ENCODE measurements around the gene ANK2.

Gene ANK2

GRCh38 chr4:113051361-113051760 is 1.9 kb downstream of the ANK2 start:
- no peak for DNase-seq
- H4K5ac ChIP-seq (ENCODE audit: low read length) = no peak overlapping the region
- no peak overlapping the region for H3K56ac ChIP-seq (ENCODE audit: low read length)
- no peaks in the 10 kb centered on the region for H3K27me3 ChIP-seq (ENCODE audit: insufficient read depth, low read length, poor library complexity)
- H4K8ac ChIP-seq (ENCODE audit: low read depth, low read length) = no peak overlapping the region
- no peak overlapping the region for H2AK5ac ChIP-seq (ENCODE audit: low read length)
- H3K4me3 ChIP-seq (ENCODE audit: low read length) = no peak overlapping the region
- WGBS (ENCODE audit: extremely low coverage, insufficient coverage, low lambda C conversion rate) = no CpG with 5 or more reads among the region's 2 CpGs
- no peak overlapping the region for H3K4me2 ChIP-seq (ENCODE audit: low read length)
- H3K79me1 ChIP-seq (ENCODE audit: low read length) = no peaks in the 10 kb centered on the region
- H2BK120ac ChIP-seq (ENCODE audit: low read depth, low read length) = no peak overlapping the region
- no peaks in the 10 kb centered on the region for H3K4me1 ChIP-seq (ENCODE audit: control insufficient read depth, low read depth, low read length)
- no peaks in the 10 kb centered on the region for H3K79me2 ChIP-seq (ENCODE audit: control insufficient read depth, insufficient read depth, low read length)
- no peak overlapping the region for H3K27ac ChIP-seq (ENCODE audit: low read depth, low read length)
- H3K18ac ChIP-seq (ENCODE audit: low read length) = no peak overlapping the region
- H3K36me3 ChIP-seq (ENCODE audit: control insufficient read depth, insufficient read depth, low read length) = no peaks in the 10 kb centered on the region
- no peak overlapping the region for H3K9ac ChIP-seq (ENCODE audit: low read length)
- H3K4ac ChIP-seq (ENCODE audit: low read depth, low read length) = no peak overlapping the region
- H3K23ac ChIP-seq (ENCODE audit: low read length) = no peak overlapping the region
- no peak overlapping the region for H2BK5ac ChIP-seq (ENCODE audit: low read length)
- no peak overlapping the region for H2BK15ac ChIP-seq (replicated peaks; ENCODE audit: low read depth)

- Histone ChIP-seq H2BK120ac (ENCODE audit: low read depth, low read length) (no peak overlapping the region), H3K4me2 (ENCODE audit: low read length) (no peak overlapping the region), H3K27me3 (ENCODE audit: insufficient read depth, low read length, poor library complexity) (no peaks in the 10 kb centered on the region), H4K8ac (ENCODE audit: low read depth, low read length) (no peak overlapping the region), H3K23ac (ENCODE audit: low read length) (no peak overlapping the region), H3K79me2 (ENCODE audit: control insufficient read depth, insufficient read depth, low read length) (no peaks in the 10 kb centered on the region), H3K4me3 (ENCODE audit: low read length) (no peak overlapping the region), H2AK5ac (ENCODE audit: low read length) (no peak overlapping the region), H3K56ac (ENCODE audit: low read length) (no peak overlapping the region), H4K5ac (ENCODE audit: low read length) (no peak overlapping the region), H3K18ac (ENCODE audit: low read length) (no peak overlapping the region), H2BK15ac (replicated peaks; ENCODE audit: low read depth) (no peak overlapping the region), H3K9ac (ENCODE audit: low read length) (no peak overlapping the region), H3K4ac (ENCODE audit: low read depth, low read length) (no peak overlapping the region), H3K27ac (ENCODE audit: low read depth, low read length) (no peak overlapping the region), H2BK5ac (ENCODE audit: low read length) (no peak overlapping the region), H3K4me1 (ENCODE audit: control insufficient read depth, low read depth, low read length) (no peaks in the 10 kb centered on the region), H3K79me1 (ENCODE audit: low read length) (no peaks in the 10 kb centered on the region), H3K36me3 (ENCODE audit: control insufficient read depth, insufficient read depth, low read length) (no peaks in the 10 kb centered on the region)
- WGBS (ENCODE audit: extremely low coverage, insufficient coverage, low lambda C conversion rate) = no CpG with 5 or more reads among the region's 9 CpGs
- DNase-seq = no peak
These were observed 3.0 kb downstream of the ANK2 start for GRCh38 chr4:113052379-113052951.

GRCh38 chr4:113053883-113054282 is 4.4 kb downstream of the ANK2 start:
- no peak for DNase-seq
- Histone ChIP-seq H3K4me2 (ENCODE audit: low read length) (no peak overlapping the region), H3K27me3 (ENCODE audit: insufficient read depth, low read length, poor library complexity) (no peaks in the 10 kb centered on the region), H3K4me1 (ENCODE audit: control insufficient read depth, low read depth, low read length) (no peaks in the 10 kb centered on the region), H2BK120ac (ENCODE audit: low read depth, low read length) (no peak overlapping the region), H3K23ac (ENCODE audit: low read length) (no peak overlapping the region), H3K4ac (ENCODE audit: low read depth, low read length) (no peak overlapping the region), H3K18ac (ENCODE audit: low read length) (no peak overlapping the region), H4K8ac (ENCODE audit: low read depth, low read length) (no peak overlapping the region), H3K36me3 (ENCODE audit: control insufficient read depth, insufficient read depth, low read length) (no peaks in the 10 kb centered on the region), H4K5ac (ENCODE audit: low read length) (no peak overlapping the region), H3K27ac (ENCODE audit: low read depth, low read length) (no peak overlapping the region), H2BK15ac (replicated peaks; ENCODE audit: low read depth) (no peak overlapping the region), H2BK5ac (ENCODE audit: low read length) (no peak overlapping the region), H3K79me2 (ENCODE audit: control insufficient read depth, insufficient read depth, low read length) (no peaks in the 10 kb centered on the region), H2AK5ac (ENCODE audit: low read length) (no peak overlapping the region), H3K9ac (ENCODE audit: low read length) (no peak overlapping the region), H3K79me1 (ENCODE audit: low read length) (no peaks in the 10 kb centered on the region), H3K4me3 (ENCODE audit: low read length) (no peak overlapping the region), H3K56ac (ENCODE audit: low read length) (no peak overlapping the region)

GRCh38 chr4:113056318-113056717 is 6.9 kb downstream of the ANK2 start:
- H3K79me1 ChIP-seq (ENCODE audit: low read length) = no peaks in the 10 kb centered on the region
- no peak overlapping the region for H3K4me2 ChIP-seq (ENCODE audit: low read length)
- H3K4ac ChIP-seq (ENCODE audit: low read depth, low read length) = no peak overlapping the region
- H4K8ac ChIP-seq (ENCODE audit: low read depth, low read length) = no peak overlapping the region
- H3K4me1 ChIP-seq (ENCODE audit: control insufficient read depth, low read depth, low read length) = peaks cover 5% of the 10 kb centered on the region
- H3K23ac ChIP-seq (ENCODE audit: low read length) = no peak overlapping the region
- H3K36me3 ChIP-seq (ENCODE audit: control insufficient read depth, insufficient read depth, low read length) = no peaks in the 10 kb centered on the region
- H3K79me2 ChIP-seq (ENCODE audit: control insufficient read depth, insufficient read depth, low read length) = no peaks in the 10 kb centered on the region
- no peak overlapping the region for H2BK15ac ChIP-seq (replicated peaks; ENCODE audit: low read depth)
- no peaks in the 10 kb centered on the region for H3K27me3 ChIP-seq (ENCODE audit: insufficient read depth, low read length, poor library complexity)
- no peak overlapping the region for H3K56ac ChIP-seq (ENCODE audit: low read length)
- no peak overlapping the region for H3K4me3 ChIP-seq (ENCODE audit: low read length)
- H3K27ac ChIP-seq (ENCODE audit: low read depth, low read length) = no peak overlapping the region
- WGBS (ENCODE audit: extremely low coverage, insufficient coverage, low lambda C conversion rate) = no CpG with 5 or more reads among the region's 2 CpGs
- H4K5ac ChIP-seq (ENCODE audit: low read length) = no peak overlapping the region
- no peak overlapping the region for H2AK5ac ChIP-seq (ENCODE audit: low read length)
- no peak overlapping the region for H2BK120ac ChIP-seq (ENCODE audit: low read depth, low read length)
- H3K9ac ChIP-seq (ENCODE audit: low read length) = no peak overlapping the region
- no peak for DNase-seq
- no peak overlapping the region for H3K18ac ChIP-seq (ENCODE audit: low read length)
- H2BK5ac ChIP-seq (ENCODE audit: low read length) = no peak overlapping the region

- DNase-seq = no peak
- H3K23ac ChIP-seq (ENCODE audit: low read length) = no peak overlapping the region
- H3K36me3 ChIP-seq (ENCODE audit: control insufficient read depth, insufficient read depth, low read length) = no peaks in the 10 kb centered on the region
- peaks cover 5% of the 10 kb centered on the region for H3K4me1 ChIP-seq (ENCODE audit: control insufficient read depth, low read depth, low read length)
- no peak overlapping the region for H4K5ac ChIP-seq (ENCODE audit: low read length)
- H3K9ac ChIP-seq (ENCODE audit: low read length) = no peak overlapping the region
- no peak overlapping the region for H2AK5ac ChIP-seq (ENCODE audit: low read length)
- H3K79me1 ChIP-seq (ENCODE audit: low read length) = no peaks in the 10 kb centered on the region
- H3K4me3 ChIP-seq (ENCODE audit: low read length) = no peak overlapping the region
- no peaks in the 10 kb centered on the region for H3K79me2 ChIP-seq (ENCODE audit: control insufficient read depth, insufficient read depth, low read length)
- WGBS (ENCODE audit: extremely low coverage, insufficient coverage, low lambda C conversion rate) = no CpG with 5 or more reads among the region's 1 CpG
- no peak overlapping the region for H3K27ac ChIP-seq (ENCODE audit: low read depth, low read length)
- H4K8ac ChIP-seq (ENCODE audit: low read depth, low read length) = no peak overlapping the region
- H3K56ac ChIP-seq (ENCODE audit: low read length) = no peak overlapping the region
- H2BK5ac ChIP-seq (ENCODE audit: low read length) = no peak overlapping the region
- no peak overlapping the region for H2BK120ac ChIP-seq (ENCODE audit: low read depth, low read length)
- no peak overlapping the region for H3K4me2 ChIP-seq (ENCODE audit: low read length)
- H3K4ac ChIP-seq (ENCODE audit: low read depth, low read length) = no peak overlapping the region
- no peak overlapping the region for H2BK15ac ChIP-seq (replicated peaks; ENCODE audit: low read depth)
- no peak overlapping the region for H3K18ac ChIP-seq (ENCODE audit: low read length)
- H3K27me3 ChIP-seq (ENCODE audit: insufficient read depth, low read length, poor library complexity) = no peaks in the 10 kb centered on the region
These were observed 8.4 kb downstream of the ANK2 start for GRCh38 chr4:113057891-113058290.

- Histone ChIP-seq H3K79me2 (ENCODE audit: control insufficient read depth, insufficient read depth, low read length) (no peaks in the 10 kb centered on the region), H3K18ac (ENCODE audit: low read length) (no peak overlapping the region), H3K4ac (ENCODE audit: low read depth, low read length) (no peak overlapping the region), H3K56ac (ENCODE audit: low read length) (no peak overlapping the region), H3K23ac (ENCODE audit: low read length) (no peak overlapping the region), H2AK5ac (ENCODE audit: low read length) (no peak overlapping the region), H2BK5ac (ENCODE audit: low read length) (no peak overlapping the region), H3K4me1 (ENCODE audit: control insufficient read depth, low read depth, low read length) (peaks cover 5% of the 10 kb centered on the region), H3K27ac (ENCODE audit: low read depth, low read length) (no peak overlapping the region), H3K79me1 (ENCODE audit: low read length) (no peaks in the 10 kb centered on the region), H3K4me2 (ENCODE audit: low read length) (no peak overlapping the region), H3K36me3 (ENCODE audit: control insufficient read depth, insufficient read depth, low read length) (no peaks in the 10 kb centered on the region), H2BK120ac (ENCODE audit: low read depth, low read length) (no peak overlapping the region), H3K4me3 (ENCODE audit: low read length) (no peak overlapping the region), H2BK15ac (replicated peaks; ENCODE audit: low read depth) (no peak overlapping the region), H3K9ac (ENCODE audit: low read length) (no peak overlapping the region), H3K27me3 (ENCODE audit: insufficient read depth, low read length, poor library complexity) (no peaks in the 10 kb centered on the region), H4K8ac (ENCODE audit: low read depth, low read length) (no peak overlapping the region), H4K5ac (ENCODE audit: low read length) (no peak overlapping the region)
- no CpG with 5 or more reads among the region's 3 CpGs for WGBS (ENCODE audit: extremely low coverage, insufficient coverage, low lambda C conversion rate)
- DNase-seq = peak; percentile 26
These were observed 10.2 kb downstream of the ANK2 start for GRCh38 chr4:113059449-113060182.
